ENCODE results near the gene EID3. TPM values are rescaled to one million over a fixed set of nuclear protein-coding genes. Genes with fewer than 3 reads are reported as not detected.

EID3 gene
- total and polyA plus RNA-seq, 2 experiments from 2014 or later, result 3.3 to 3.4 TPM

DNA sequence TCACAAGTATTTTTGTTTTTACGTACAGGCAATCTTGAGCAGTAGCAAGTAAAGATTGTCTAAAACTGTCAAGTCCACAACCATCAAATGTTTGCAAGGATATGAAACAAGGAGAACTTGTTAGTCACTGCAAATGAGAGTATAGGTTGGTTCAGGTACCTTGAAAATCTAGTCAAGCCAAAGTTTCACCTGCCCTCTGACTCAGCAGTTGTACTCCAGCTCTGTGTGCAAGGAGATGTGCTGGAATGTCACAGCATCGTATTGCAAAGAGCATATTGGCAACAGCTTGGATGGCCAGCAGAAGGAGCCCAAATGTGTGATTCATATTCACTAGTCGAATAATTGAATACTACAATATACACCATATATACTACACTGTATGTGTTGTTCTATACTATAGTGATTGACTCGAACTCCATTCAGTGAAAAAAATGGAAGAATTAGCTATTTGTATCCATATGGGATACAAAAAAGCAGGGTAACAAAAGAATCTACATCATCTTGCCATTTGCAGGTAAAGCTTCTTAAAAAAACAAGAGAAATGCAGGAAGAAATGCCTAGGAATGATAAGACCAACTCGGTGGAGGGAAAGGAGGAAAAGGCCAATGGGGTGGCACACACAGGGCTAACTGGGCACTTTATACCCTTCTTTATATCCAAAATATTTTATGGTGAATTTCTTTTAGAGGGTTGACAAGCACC, 44.0 kb downstream of the EID3 start (continued):
- no peak for TF ChIP-seq ETS1 (IDR thresholded peaks at IDR 0.05)
- TF ChIP-seq EZH2phosphoT487 (IDR thresholded peaks at IDR 0.05; ENCODE audit: unreplicated experiment), result no peak
- no peak for TF ChIP-seq EZH2 (IDR thresholded peaks at IDR 0.05; ENCODE audit: low read depth, unreplicated experiment)
- TF ChIP-seq, protein P1, sequence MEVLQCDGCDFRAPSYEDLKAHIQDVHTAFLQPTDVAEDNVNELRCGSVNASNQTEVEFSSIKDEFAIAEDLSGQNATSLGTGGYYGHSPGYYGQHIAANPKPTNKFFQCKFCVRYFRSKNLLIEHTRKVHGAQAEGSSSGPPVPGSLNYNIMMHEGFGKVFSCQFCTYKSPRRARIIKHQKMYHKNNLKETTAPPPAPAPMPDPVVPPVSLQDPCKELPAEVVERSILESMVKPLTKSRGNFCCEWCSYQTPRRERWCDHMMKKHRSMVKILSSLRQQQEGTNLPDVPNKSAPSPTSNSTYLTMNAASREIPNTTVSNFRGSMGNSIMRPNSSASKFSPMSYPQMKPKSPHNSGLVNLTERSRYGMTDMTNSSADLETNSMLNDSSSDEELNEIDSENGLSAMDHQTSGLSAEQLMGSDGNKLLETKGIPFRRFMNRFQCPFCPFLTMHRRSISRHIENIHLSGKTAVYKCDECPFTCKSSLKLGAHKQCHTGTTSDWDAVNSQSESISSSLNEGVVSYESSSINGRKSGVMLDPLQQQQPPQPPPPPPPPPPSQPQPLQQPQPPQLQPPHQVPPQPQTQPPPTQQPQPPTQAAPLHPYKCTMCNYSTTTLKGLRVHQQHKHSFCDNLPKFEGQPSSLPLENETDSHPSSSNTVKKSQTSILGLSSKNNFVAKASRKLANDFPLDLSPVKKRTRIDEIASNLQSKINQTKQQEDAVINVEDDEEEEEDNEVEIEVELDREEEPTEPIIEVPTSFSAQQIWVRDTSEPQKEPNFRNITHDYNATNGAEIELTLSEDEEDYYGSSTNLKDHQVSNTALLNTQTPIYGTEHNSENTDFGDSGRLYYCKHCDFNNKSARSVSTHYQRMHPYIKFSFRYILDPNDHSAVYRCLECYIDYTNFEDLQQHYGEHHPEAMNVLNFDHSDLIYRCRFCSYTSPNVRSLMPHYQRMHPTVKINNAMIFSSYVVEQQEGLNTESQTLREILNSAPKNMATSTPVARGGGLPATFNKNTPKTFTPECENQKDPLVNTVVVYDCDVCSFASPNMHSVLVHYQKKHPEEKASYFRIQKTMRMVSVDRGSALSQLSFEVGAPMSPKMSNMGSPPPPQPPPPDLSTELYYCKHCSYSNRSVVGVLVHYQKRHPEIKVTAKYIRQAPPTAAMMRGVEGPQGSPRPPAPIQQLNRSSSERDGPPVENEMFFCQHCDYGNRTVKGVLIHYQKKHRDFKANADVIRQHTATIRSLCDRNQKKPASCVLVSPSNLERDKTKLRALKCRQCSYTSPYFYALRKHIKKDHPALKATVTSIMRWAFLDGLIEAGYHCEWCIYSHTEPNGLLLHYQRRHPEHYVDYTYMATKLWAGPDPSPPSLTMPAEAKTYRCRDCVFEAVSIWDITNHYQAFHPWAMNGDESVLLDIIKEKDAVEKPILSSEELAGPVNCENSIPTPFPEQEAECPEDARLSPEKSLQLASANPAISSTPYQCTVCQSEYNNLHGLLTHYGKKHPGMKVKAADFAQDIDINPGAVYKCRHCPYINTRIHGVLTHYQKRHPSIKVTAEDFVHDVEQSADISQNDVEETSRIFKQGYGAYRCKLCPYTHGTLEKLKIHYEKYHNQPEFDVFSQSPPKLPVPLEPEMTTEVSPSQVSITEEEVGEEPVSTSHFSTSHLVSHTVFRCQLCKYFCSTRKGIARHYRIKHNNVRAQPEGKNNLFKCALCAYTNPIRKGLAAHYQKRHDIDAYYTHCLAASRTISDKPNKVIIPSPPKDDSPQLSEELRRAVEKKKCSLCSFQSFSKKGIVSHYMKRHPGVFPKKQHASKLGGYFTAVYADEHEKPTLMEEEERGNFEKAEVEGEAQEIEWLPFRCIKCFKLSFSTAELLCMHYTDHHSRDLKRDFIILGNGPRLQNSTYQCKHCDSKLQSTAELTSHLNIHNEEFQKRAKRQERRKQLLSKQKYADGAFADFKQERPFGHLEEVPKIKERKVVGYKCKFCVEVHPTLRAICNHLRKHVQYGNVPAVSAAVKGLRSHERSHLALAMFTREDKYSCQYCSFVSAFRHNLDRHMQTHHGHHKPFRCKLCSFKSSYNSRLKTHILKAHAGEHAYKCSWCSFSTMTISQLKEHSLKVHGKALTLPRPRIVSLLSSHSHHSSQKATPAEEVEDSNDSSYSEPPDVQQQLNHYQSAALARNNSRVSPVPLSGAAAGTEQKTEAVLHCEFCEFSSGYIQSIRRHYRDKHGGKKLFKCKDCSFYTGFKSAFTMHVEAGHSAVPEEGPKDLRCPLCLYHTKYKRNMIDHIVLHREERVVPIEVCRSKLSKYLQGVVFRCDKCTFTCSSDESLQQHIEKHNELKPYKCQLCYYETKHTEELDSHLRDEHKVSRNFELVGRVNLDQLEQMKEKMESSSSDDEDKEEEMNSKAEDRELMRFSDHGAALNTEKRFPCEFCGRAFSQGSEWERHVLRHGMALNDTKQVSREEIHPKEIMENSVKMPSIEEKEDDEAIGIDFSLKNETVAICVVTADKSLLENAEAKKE (CRISPR knock-in tag; IDR thresholded peaks at IDR 0.05), result no peak
- TF ChIP-seq JUNB (IDR thresholded peaks at IDR 0.05; ENCODE audit: unreplicated experiment), result no peak

DNA sequence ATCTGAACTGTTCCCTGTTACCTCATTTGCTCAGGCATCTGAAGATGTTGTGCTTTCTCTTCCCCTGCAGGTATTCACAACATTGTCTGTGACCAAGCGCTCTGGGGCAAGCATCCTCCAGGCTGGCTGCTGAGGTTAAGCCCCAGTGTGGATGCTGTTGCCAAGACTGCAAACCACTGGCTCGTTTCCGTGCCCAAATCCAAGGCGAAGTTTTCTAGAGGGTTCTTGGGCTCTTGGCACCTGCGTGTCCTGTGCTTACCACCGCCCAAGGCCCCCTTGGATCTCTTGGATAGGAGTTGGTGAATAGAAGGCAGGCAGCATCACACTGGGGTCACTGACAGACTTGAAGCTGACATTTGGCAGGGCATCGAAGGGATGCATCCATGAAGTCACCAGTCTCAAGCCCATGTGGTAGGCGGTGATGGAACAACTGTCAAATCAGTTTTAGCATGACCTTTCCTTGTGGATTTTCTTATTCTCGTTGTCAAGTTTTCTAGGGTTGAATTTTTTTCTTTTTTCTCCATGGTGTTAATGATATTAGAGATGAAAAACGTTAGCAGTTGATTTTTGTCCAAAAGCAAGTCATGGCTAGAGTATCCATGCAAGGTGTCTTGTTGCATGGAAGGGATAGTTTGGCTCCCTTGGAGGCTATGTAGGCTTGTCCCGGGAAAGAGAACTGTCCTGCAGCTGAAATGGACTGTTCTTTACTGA, 44.9 kb downstream of the EID3 start:
- peaks cover 15% of the 10 kb centered on the region; the same call in 1 of the 2 replicates for H3K36me3 ChIP-seq (ENCODE audit: insufficient read depth)
- peaks cover 12% of the 10 kb centered on the region for H4K20me1 ChIP-seq (replicated peaks; ENCODE audit: insufficient read depth)
- TF ChIP-seq NANOG (IDR thresholded peaks at IDR 0.05; ENCODE audit: borderline replicate concordance), result no peak
- TF ChIP-seq EZH2phosphoT487 (IDR thresholded peaks at IDR 0.05; ENCODE audit: unreplicated experiment), result no peak
- no peak for TF ChIP-seq POLR2AphosphoS5 (IDR thresholded peaks at IDR 0.05; ENCODE audit: low read depth)
- TF ChIP-seq REST (IDR thresholded peaks at IDR 0.05; ENCODE audit: unreplicated experiment), result no peak
- TF ChIP-seq STAT1 (IDR thresholded peaks at IDR 0.05; ENCODE audit: unreplicated experiment), result no peak
- no peak for TF ChIP-seq ZNF114 (CRISPR knock-in tag; IDR thresholded peaks at IDR 0.05)

More for the DNA sequence above, 44.9 kb downstream of the EID3 start:
- ATAC-seq (no peak), DNase-seq (ENCODE audit: low spot score) (no peak)
- Mint-ChIP-seq H3K36me3 (ENCODE audit: low read depth) (peaks cover 39% of the 10 kb centered on the region), H3K27me3 (ENCODE audit: insufficient read depth, low read depth, poor library complexity) (peaks cover 4% of the 10 kb centered on the region), H3K9me3 (no peaks in the 10 kb centered on the region), H3K4me1 (peaks cover 34% of the 10 kb centered on the region), H3K27ac (peak overlapping the region; percentile 18; the same call in 1 of the 2 replicates), H3K4me3 (no peak overlapping the region)
- Histone ChIP-seq H3K27ac (ENCODE audit: low read depth) (no peak overlapping the region), H2AFZ (no peak overlapping the region), H3K4me2 (no peak overlapping the region), H3K27me3 (ENCODE audit: insufficient read depth) (no peaks in the 10 kb centered on the region), H3K4me1 (ENCODE audit: insufficient read depth) (peaks cover 35% of the 10 kb centered on the region), H3K9me2 (ENCODE audit: insufficient read depth) (no peaks in the 10 kb centered on the region), H3F3A (replicated peaks; ENCODE audit: low read depth) (no peaks in the 10 kb centered on the region), H3K4me3 (no peak overlapping the region), H3K79me2 (replicated peaks; ENCODE audit: insufficient read depth) (peaks cover 6% of the 10 kb centered on the region)

Data from GM23338 (cell line).